OCI-LY7 (cell line): Measurements from ENCODE around the gene IGLL5. TPM values are rescaled to one million over a fixed set of nuclear protein-coding genes. Genes with fewer than 3 reads are reported as not detected.
A peak's percentile ranks its signal among the peaks of the same experiment; 100 is the strongest.

Source experiments
- BruUV-seq: library from RNA; stranded (reverse); fragments of 400-500 nt; replicated peaks from 2 replicates; lab custom pipeline; 2021; lab: Mats Ljungman, UMichigan
- CTCF ChIA-PET: fragments of 300-600 bp; sonication (Branson Sonifier 250); formaldehyde crosslinking; loops from one replicate; lab custom pipeline; 2022; ENCODE audit warnings: antibody characterized with exemption; ENCODE audit not compliant: unreplicated experiment; lab: Charles Lee
- POLR2A ChIA-PET: fragments of 300-600 bp; sonication (Branson Sonifier 250); formaldehyde crosslinking; loops from one replicate; lab custom pipeline; 2022; ENCODE audit warnings: antibody characterized with exemption; lab: Charles Lee
- DNase-seq: peaks from one replicate; pipeline ENCODE4 v3.0.0-alpha.2; 2015; ENCODE audit warnings: low spot score
- H2AFZ ChIP-seq: fragments of 200-600 bp; sonication (generic), shearing (Covaris generic); 2 replicates; pipeline ENCODE4 v1.6.1; 2014; ENCODE audit warnings: mild to moderate bottlenecking, antibody characterized with exemption, low read length, moderate library complexity
- H3K27ac ChIP-seq: fragments of 200-600 bp; sonication (generic); 2 replicates; pipeline ENCODE4 v1.5.1; 2014; ENCODE audit warnings: mixed run types, low read depth, mild to moderate bottlenecking, moderate library complexity, low read length, inconsistent platforms; ENCODE audit not compliant: poor library complexity, severe bottlenecking
- H3K36me3 ChIP-seq: fragments of 200-600 bp; sonication (generic); 2 replicates; pipeline ENCODE4 v1.6.1; 2014; ENCODE audit warnings: mild to moderate bottlenecking, antibody characterized with exemption, low read length, moderate library complexity, mixed read lengths; ENCODE audit not compliant: insufficient read depth
- H3K4me1 ChIP-seq: fragments of 200-600 bp; sonication (generic); 2 replicates; pipeline ENCODE4 v1.5.1; 2014; ENCODE audit warnings: mild to moderate bottlenecking, low read length; ENCODE audit not compliant: insufficient read depth, poor library complexity, severe bottlenecking
- H3K4me2 ChIP-seq: fragments of 200-600 bp; sonication (generic); 2 replicates; pipeline ENCODE4 v1.6.1; 2014; ENCODE audit warnings: mild to moderate bottlenecking, low read length
- H3K4me3 ChIP-seq: fragments of 200-600 bp; sonication (generic); 2 replicates; pipeline ENCODE4 v1.5.1; 2014; ENCODE audit warnings: mild to moderate bottlenecking, low read depth, low read length; ENCODE audit not compliant: poor library complexity, severe bottlenecking
- H3K79me2 ChIP-seq: fragments of 200-600 bp; sonication (generic); 2 replicates; pipeline ENCODE4 v1.6.1; 2016; ENCODE audit warnings: low read depth, mild to moderate bottlenecking, low read length, moderate library complexity, mixed read lengths; ENCODE audit not compliant: insufficient read depth
- H3K9me2 ChIP-seq: fragments of 200-600 bp; sonication (generic); 2 replicates; pipeline ENCODE4 v1.6.1; 2016; ENCODE audit warnings: mild to moderate bottlenecking, low read length, mixed read lengths; ENCODE audit not compliant: insufficient read depth
- H3K9me3 ChIP-seq: fragments of 200-600 bp; sonication (generic); 2 replicates; pipeline ENCODE4 v1.6.1; 2014; ENCODE audit warnings: mild to moderate bottlenecking, mixed run types, low read length, mixed read lengths
- H4K20me1 ChIP-seq: fragments of 200-600 bp; sonication (generic); 2 replicates; pipeline ENCODE4 v1.6.1; 2014; ENCODE audit warnings: mild to moderate bottlenecking, antibody characterized with exemption, low read length, moderate library complexity, mixed read lengths; ENCODE audit not compliant: insufficient read depth
- CTCF ChIP-seq: fragments of 200-600 bp; sonication (generic); conservative IDR thresholded peaks from 2 replicates; pipeline ENCODE4 v1.5.1; 2014; ENCODE audit warnings: mild to moderate bottlenecking, antibody characterized with exemption, low read length, moderate library complexity, mixed read lengths
- EZH2phosphoT487 ChIP-seq: fragments of 200-600 bp; sonication (generic); IDR thresholded peaks from 2 replicates; pipeline ENCODE4 v1.6.1; 2018; ENCODE audit warnings: low read depth, borderline replicate concordance, mild to moderate bottlenecking, mixed run types, antibody characterized with exemption, low read length, moderate library complexity, mixed read lengths
- intact Hi-C: fragments of 100-400 bp; cut with micrococcal nuclease; formaldehyde crosslinking; loops from one replicate; pipeline ENCODE4 v1.10.0; 2022; ENCODE audit not compliant: unreplicated experiment
- total RNA-seq, 2 experiments: library from RNA; depleted of rRNA in 1 of 2; stranded (reverse); fragments of >200 nt in 1 of 2; shearing (Covaris generic) in 1 of 2; gene quantifications; 2 replicates each; pipeline ENCODE4 v1.2.3, GENCODE V29; 2014 to 2022

The IGLL5 gene
- total RNA-seq, 2 experiments from 2014 or later = 219 to 364 TPM

DNA sequence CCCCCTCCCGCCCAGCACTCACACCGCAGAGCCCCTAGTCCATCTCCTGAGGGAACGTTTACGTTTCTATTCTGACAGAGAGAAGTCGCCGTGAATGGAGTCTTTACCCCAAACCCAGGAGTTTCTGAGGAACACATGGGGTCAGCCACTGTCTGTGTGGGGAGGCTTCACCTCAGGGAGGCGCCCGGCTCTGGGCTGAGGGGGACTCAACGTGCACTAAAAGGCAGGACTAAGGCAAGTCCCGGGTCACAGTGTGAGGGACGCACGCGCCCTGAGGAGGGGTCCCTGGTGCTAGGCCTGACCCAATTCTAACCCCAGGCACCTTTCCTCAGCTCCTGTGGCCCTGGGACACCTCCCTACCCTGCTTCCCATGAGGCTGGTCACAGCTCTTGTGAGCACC lies 32.5 kb upstream of the IGLL5 start:
- Histone ChIP-seq H3K79me2 (no peaks in the 10 kb centered on the region), H3K4me1 (peaks cover 70% of the 10 kb centered on the region), H3K9me2 (no peaks in the 10 kb centered on the region), H2AFZ (no peak overlapping the region), H3K4me2 (no peak overlapping the region), H3K27ac (no peak overlapping the region), H3K4me3 (no peak overlapping the region), H4K20me1 (no peaks in the 10 kb centered on the region), H3K9me3 (no peaks in the 10 kb centered on the region), H3K36me3 (no peaks in the 10 kb centered on the region)
- CTCF ChIA-PET = interaction anchor here (0.6 to 4.0 kb wide), 11 partner anchors 10 to 355 kb away, joined by 3 to 39 read pairs (median 7); no protein-coding TSS in a partner anchor
- TF ChIP-seq EZH2phosphoT487 = no peak
- TF ChIP-seq CTCF = no peak
- POLR2A ChIA-PET = interaction anchor here (0.6 to 1.7 kb wide), 4 partner anchors 10 to 99 kb away, joined by 3 to 14 read pairs (median 4); no protein-coding TSS in a partner anchor
- BruUV-seq = no TSS peak
- no peak for DNase-seq
- intact Hi-C loops = loop anchor here (1.0 kb wide), 3 partner anchors 22 to 101 kb away; no protein-coding TSS in a partner anchor

DNA sequence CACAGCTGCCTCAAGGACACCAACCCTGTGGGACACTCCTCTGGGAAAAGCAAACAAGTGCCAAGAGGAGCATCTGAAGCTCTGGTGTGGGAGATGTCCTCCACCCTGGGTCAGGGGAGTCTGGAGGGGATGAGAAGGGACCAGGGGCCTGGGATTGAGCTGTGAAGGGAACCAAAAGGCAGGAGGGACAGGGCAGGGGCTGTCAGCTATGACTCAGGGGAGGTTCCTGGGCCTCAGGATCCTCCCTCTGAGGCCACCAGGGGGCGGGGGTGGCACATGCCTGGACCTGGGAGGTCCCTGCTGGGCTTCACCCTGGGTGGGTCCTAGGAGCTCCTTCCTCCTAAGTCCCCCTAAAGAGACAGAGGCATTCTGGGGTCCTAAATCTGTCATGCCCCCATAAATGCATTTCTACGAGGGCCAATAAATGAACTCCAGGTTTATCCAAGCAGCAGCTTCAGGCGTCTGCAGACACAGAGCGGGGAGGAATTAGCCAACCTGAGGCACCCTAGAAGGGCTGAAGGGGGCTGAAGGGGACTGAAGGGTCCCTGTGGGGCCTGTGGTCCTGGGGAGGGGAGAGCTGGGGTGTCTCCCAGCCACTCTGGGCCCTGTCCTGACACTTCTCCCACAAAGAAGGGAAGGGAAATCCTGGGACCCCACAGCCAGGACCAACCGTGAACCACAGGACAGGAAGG lies 31.9 kb upstream of the IGLL5 start:
- TF ChIP-seq CTCF = peak; percentile 91
- no peak for TF ChIP-seq EZH2phosphoT487
- ChIA-PET CTCF (interaction anchor here (0.6 to 4.0 kb wide), 14 partner anchors 10 to 354 kb away, joined by 3 to 39 read pairs (median 4); no protein-coding TSS in a partner anchor), POLR2A (interaction anchor here (0.6 to 1.7 kb wide), 5 partner anchors 10 to 99 kb away, joined by 3 to 14 read pairs (median 3); no protein-coding TSS in a partner anchor)
- intact Hi-C loops = loop anchor here (1.0 kb wide), 3 partner anchors 22 to 101 kb away; no protein-coding TSS in a partner anchor
- H3K4me3 ChIP-seq = no peak overlapping the region
- no peaks in the 10 kb centered on the region for H3K36me3 ChIP-seq
- no peaks in the 10 kb centered on the region for H4K20me1 ChIP-seq
- H3K27ac ChIP-seq = peak overlapping the region; percentile 14
- H3K9me2 ChIP-seq = no peaks in the 10 kb centered on the region
- H3K4me1 ChIP-seq = peaks cover 70% of the 10 kb centered on the region
- no peaks in the 10 kb centered on the region for H3K79me2 ChIP-seq
- no TSS peak for BruUV-seq
- peak overlapping the region; percentile 49 for H3K4me2 ChIP-seq
- H3K9me3 ChIP-seq = no peaks in the 10 kb centered on the region
- peak; percentile 82 for DNase-seq
- H2AFZ ChIP-seq = no peak overlapping the region

GRCh38 chr22:22856364-22856763 lies 31.3 kb upstream of the IGLL5 start:
- peak; percentile 51 for DNase-seq
- Histone ChIP-seq H3K79me2 (no peaks in the 10 kb centered on the region), H4K20me1 (no peaks in the 10 kb centered on the region), H3K9me2 (no peaks in the 10 kb centered on the region), H3K4me1 (peaks cover 70% of the 10 kb centered on the region), H3K4me2 (peak overlapping the region; percentile 49), H3K9me3 (no peaks in the 10 kb centered on the region), H3K4me3 (no peak overlapping the region), H3K36me3 (no peaks in the 10 kb centered on the region), H3K27ac (peak overlapping the region; percentile 14), H2AFZ (no peak overlapping the region)
- intact Hi-C loops = no loop called here
- ChIA-PET CTCF (interaction anchor here (0.6 to 4.0 kb wide), 9 partner anchors 10 to 100 kb away, joined by 3 to 39 read pairs (median 8); no protein-coding TSS in a partner anchor), POLR2A (interaction anchor here (1.0 to 1.7 kb wide), 3 partner anchors 11 to 86 kb away, joined by 3 to 14 read pairs (median 4); no protein-coding TSS in a partner anchor)
- no TSS peak for BruUV-seq
- TF ChIP-seq CTCF (no peak), EZH2phosphoT487 (no peak)
